IPS-15b (cell line): ENCODE results near the gene TMEM132E.

Source experiments
- H3K27me3 ChIP-seq: one replicate; pipeline ENCODE4 v1.6.1; 2013; ENCODE audit warnings: low read length; ENCODE audit not compliant: control insufficient read depth, insufficient read depth
- H3K36me3 ChIP-seq: one replicate; pipeline ENCODE4 v1.6.1; 2013; ENCODE audit warnings: low read length; ENCODE audit not compliant: control insufficient read depth, insufficient read depth
- H3K4me1 ChIP-seq: one replicate; pipeline ENCODE4 v1.6.1; 2013; ENCODE audit warnings: mild to moderate bottlenecking, low read length; ENCODE audit not compliant: control insufficient read depth, insufficient read depth
- H3K4me3 ChIP-seq: one replicate; pipeline ENCODE4 v1.5.1; 2013; ENCODE audit warnings: low read depth, low read length
- H3K9ac ChIP-seq: one replicate; pipeline ENCODE4 v1.6.1; 2013; ENCODE audit warnings: low read depth, mild to moderate bottlenecking, low read length
- H3K9me3 ChIP-seq: one replicate; pipeline ENCODE4 v1.6.1; 2013; ENCODE audit warnings: mild to moderate bottlenecking, low read length; ENCODE audit not compliant: control insufficient read depth, insufficient read depth

TMEM132E gene

GRCh38 chr17:34638526-34639260 is 59.3 kb downstream of the TMEM132E start:
- H3K4me1 ChIP-seq, result no peaks in the 10 kb centered on the region
- no peaks in the 10 kb centered on the region for H3K36me3 ChIP-seq
- H3K9me3 ChIP-seq, result no peaks in the 10 kb centered on the region
- no peak overlapping the region for H3K9ac ChIP-seq
- peaks cover 34% of the 10 kb centered on the region for H3K27me3 ChIP-seq
- no peak overlapping the region for H3K4me3 ChIP-seq

GRCh38 chr17:34639706-34640425 is 60.5 kb downstream of the TMEM132E start:
- Histone ChIP-seq H3K36me3 (no peaks in the 10 kb centered on the region), H3K4me1 (no peaks in the 10 kb centered on the region), H3K27me3 (peaks cover 28% of the 10 kb centered on the region), H3K9ac (no peak overlapping the region), H3K9me3 (no peaks in the 10 kb centered on the region), H3K4me3 (no peak overlapping the region)

- Histone ChIP-seq H3K4me1 (no peaks in the 10 kb centered on the region), H3K36me3 (no peaks in the 10 kb centered on the region), H3K9me3 (no peaks in the 10 kb centered on the region), H3K4me3 (no peak overlapping the region), H3K9ac (no peak overlapping the region), H3K27me3 (peaks cover 25% of the 10 kb centered on the region)
These were observed 62.0 kb downstream of the TMEM132E start for GRCh38 chr17:34641368-34641767.

GRCh38 chr17:34644941-34645550 is 65.7 kb downstream of the TMEM132E start:
- peaks cover 6% of the 10 kb centered on the region for H3K27me3 ChIP-seq

GRCh38 chr17:34645594-34645993 is 66.2 kb downstream of the TMEM132E start:
- H3K4me1 ChIP-seq, result no peaks in the 10 kb centered on the region
- H3K36me3 ChIP-seq, result no peaks in the 10 kb centered on the region
- H3K9ac ChIP-seq, result no peak overlapping the region
- peaks cover 5% of the 10 kb centered on the region for H3K27me3 ChIP-seq
- H3K9me3 ChIP-seq, result no peaks in the 10 kb centered on the region
- no peak overlapping the region for H3K4me3 ChIP-seq

More at GRCh38 chr17:34644941-34645550, 65.7 kb downstream of the TMEM132E start:
- no peak overlapping the region for H3K4me3 ChIP-seq
- no peaks in the 10 kb centered on the region for H3K36me3 ChIP-seq
- H3K9me3 ChIP-seq, result no peaks in the 10 kb centered on the region
- H3K4me1 ChIP-seq, result no peaks in the 10 kb centered on the region
- no peak overlapping the region for H3K9ac ChIP-seq

GRCh38 chr17:34647511-34647910 is 68.1 kb downstream of the TMEM132E start:
- no peak overlapping the region for H3K4me3 ChIP-seq
- no peaks in the 10 kb centered on the region for H3K36me3 ChIP-seq
- H3K9me3 ChIP-seq, result no peaks in the 10 kb centered on the region
- H3K27me3 ChIP-seq, result peaks cover 5% of the 10 kb centered on the region
- no peak overlapping the region for H3K9ac ChIP-seq
- no peaks in the 10 kb centered on the region for H3K4me1 ChIP-seq

GRCh38 chr17:34650051-34650750 is 70.8 kb downstream of the TMEM132E start:
- Histone ChIP-seq H3K36me3 (no peaks in the 10 kb centered on the region), H3K27me3 (peaks cover 2% of the 10 kb centered on the region), H3K4me1 (no peaks in the 10 kb centered on the region), H3K9me3 (no peaks in the 10 kb centered on the region), H3K4me3 (no peak overlapping the region), H3K9ac (no peak overlapping the region)

GRCh38 chr17:34651402-34651811 is 72.0 kb downstream of the TMEM132E start:
- Histone ChIP-seq H3K4me3 (no peak overlapping the region), H3K27me3 (no peaks in the 10 kb centered on the region), H3K9me3 (no peaks in the 10 kb centered on the region), H3K36me3 (no peaks in the 10 kb centered on the region), H3K4me1 (no peaks in the 10 kb centered on the region), H3K9ac (no peak overlapping the region)

- H3K4me1 ChIP-seq, result no peaks in the 10 kb centered on the region
- H3K27me3 ChIP-seq, result no peaks in the 10 kb centered on the region
- H3K9me3 ChIP-seq, result no peaks in the 10 kb centered on the region
These were observed 72.7 kb downstream of the TMEM132E start for GRCh38 chr17:34652021-34652555.

GRCh38 chr17:34653511-34653910 is 74.1 kb downstream of the TMEM132E start:
- no peak overlapping the region for H3K9ac ChIP-seq
- no peaks in the 10 kb centered on the region for H3K4me1 ChIP-seq
- no peaks in the 10 kb centered on the region for H3K9me3 ChIP-seq
- no peaks in the 10 kb centered on the region for H3K27me3 ChIP-seq
- H3K36me3 ChIP-seq, result no peaks in the 10 kb centered on the region
- no peak overlapping the region for H3K4me3 ChIP-seq

More at GRCh38 chr17:34652021-34652555, 72.7 kb downstream of the TMEM132E start:
- Histone ChIP-seq H3K9ac (no peak overlapping the region), H3K36me3 (no peaks in the 10 kb centered on the region), H3K4me3 (no peak overlapping the region)

GRCh38 chr17:34654276-34654880 is 75.0 kb downstream of the TMEM132E start:
- no peak overlapping the region for H3K9ac ChIP-seq
- no peaks in the 10 kb centered on the region for H3K9me3 ChIP-seq
- no peak overlapping the region for H3K4me3 ChIP-seq
- no peaks in the 10 kb centered on the region for H3K36me3 ChIP-seq
- no peaks in the 10 kb centered on the region for H3K4me1 ChIP-seq
- H3K27me3 ChIP-seq, result no peaks in the 10 kb centered on the region
